T-cell (primary cell): ENCODE data around the gene FNBP1L. TPM values are rescaled to one million over a fixed set of nuclear protein-coding genes. Genes with fewer than 3 reads are reported as not detected.
"Not testable (repeated sequence)": the region's sequence is repeated elsewhere in the genome, so short reads cannot be mapped to it uniquely, and the experiment has no call there.

Experiments
- ATAC-seq, 4 experiments: fragments of 200-7000 bp in 3 of 4; fragments of 150-1000 bp in 1 of 4; cut with Tn5 transposase; replicated peaks in 1 of 4; 1 replicate in 3 of 4; 2 replicates in 1 of 4; pipeline ENCODE4 v1.10.0; 2021; ENCODE audit warnings: moderate library complexity in 3 of 4, mild to moderate bottlenecking in 2 of 4, moderate number of reproducible peaks in 1 of 4
- CTCF ChIA-PET, 2 donors: fragments of 300-600 bp; sonication (Branson Sonifier 250); formaldehyde crosslinking; loops; one replicate each; lab custom pipeline; 2022; ENCODE audit warnings: antibody characterized with exemption in 2 of 2; lab: Charles Lee
- POLR2A ChIA-PET, 2 donors: fragments of 300-600 bp; sonication (Branson Sonifier 250); formaldehyde crosslinking; loops; one replicate each; lab custom pipeline; 2022; ENCODE audit warnings: antibody characterized with exemption in 2 of 2; lab: Charles Lee
- DNase-seq, 35 experiments: peaks; one replicate each; pipeline versions ENCODE4 v3.0.0 to v3.0.0-alpha.2; 2013 to 2023
- H3K27ac ChIP-seq: one replicate; pipeline ENCODE4 v1.5.1; 2013; ENCODE audit warnings: low read length
- H3K27me3 ChIP-seq, 2 experiments: replicated peaks in 1 of 2; 1 replicate in 1 of 2; 2 replicates in 1 of 2; pipeline versions ENCODE4 v1.6.1 to v1.7.0; 2013; ENCODE audit warnings: low read length in 1 of 2, mixed read lengths in 1 of 2; ENCODE audit not compliant: control insufficient read depth in 2 of 2, insufficient read depth in 2 of 2; ENCODE audit errors: extremely low read depth in 1 of 2
- H3K36me3 ChIP-seq, 2 donors: 1 replicate in 1 of 2; 2 replicates in 1 of 2; pipeline versions ENCODE4 v1.6.1 to v1.7.0; 2013; ENCODE audit warnings: low read length in 1 of 2; ENCODE audit not compliant: control insufficient read depth in 2 of 2, insufficient read depth in 1 of 2; ENCODE audit errors: extremely low read depth in 1 of 2
- H3K4me1 ChIP-seq, 2 experiments: 1 replicate in 1 of 2; 2 replicates in 1 of 2; pipeline versions ENCODE4 v1.6.1 to v1.7.0; 2013; ENCODE audit warnings: low read length in 2 of 2, mixed read lengths in 1 of 2; ENCODE audit not compliant: insufficient read depth in 2 of 2, control insufficient read depth in 1 of 2; ENCODE audit errors: extremely low read depth in 1 of 2
- H3K4me3 ChIP-seq, 2 donors: 1 replicate in 1 of 2; 2 replicates in 1 of 2; pipeline versions ENCODE4 v1.5.1 to v1.7.0; 2013; ENCODE audit warnings: mild to moderate bottlenecking in 2 of 2, low read length in 1 of 2, moderate library complexity in 1 of 2; ENCODE audit not compliant: control insufficient read depth in 1 of 2; ENCODE audit errors: extremely low read depth in 1 of 2
- H3K9me3 ChIP-seq: 2 replicates; pipeline ENCODE4 v1.7.0; 2013
- H3K27ac Mint-ChIP-seq, 2 donors: one replicate each; pipeline ENCODE4 v1.8.0; 2020 to 2021; ENCODE audit warnings: mild to moderate bottlenecking in 2 of 2, mixed read lengths in 2 of 2
- H3K27me3 Mint-ChIP-seq, 2 donors: one replicate each; pipeline ENCODE4 v1.8.0; 2021 to 2022; ENCODE audit warnings: mixed read lengths in 2 of 2
- H3K36me3 Mint-ChIP-seq: one replicate; pipeline ENCODE4 v1.8.0; 2021; ENCODE audit warnings: mixed read lengths
- H3K4me1 Mint-ChIP-seq, 3 donors: one replicate each; pipeline ENCODE4 v1.8.0; 2020 to 2022; ENCODE audit warnings: mixed read lengths in 3 of 3, mild to moderate bottlenecking in 1 of 3
- H3K4me3 Mint-ChIP-seq, 3 donors: one replicate each; pipeline ENCODE4 v1.8.0; 2020 to 2022; ENCODE audit warnings: mild to moderate bottlenecking in 3 of 3, mixed read lengths in 3 of 3, moderate library complexity in 3 of 3
- H3K9me3 Mint-ChIP-seq, 3 donors: one replicate each; pipeline ENCODE4 v1.8.0; 2020 to 2022; ENCODE audit warnings: mixed read lengths in 3 of 3
- WGBS: methylation state at CpG from one replicate; pipeline ENCODE4 v1.1.5; 2013; ENCODE audit warnings: missing lambda C conversion rate; ENCODE audit not compliant: insufficient coverage; 5-methylcytosine and 5-hydroxymethylcytosine counted together
- total RNA-seq, 35 experiments: library from RNA in 6 of 35; stranded (reverse) in 6 of 35; fragments of 120-200 nt in 1 of 35; gene quantifications; one replicate each; pipeline versions ENCODE4 v1.2.1 to v1.2.4 and lab custom pipeline; 2013 to 2026

FNBP1L gene
- total RNA-seq, 5 donors from 2014 or later (not counting 1 experiment from before 2014, with no cell fraction given) = 1.2 to 3.2 (median 1.6) TPM

DNA sequence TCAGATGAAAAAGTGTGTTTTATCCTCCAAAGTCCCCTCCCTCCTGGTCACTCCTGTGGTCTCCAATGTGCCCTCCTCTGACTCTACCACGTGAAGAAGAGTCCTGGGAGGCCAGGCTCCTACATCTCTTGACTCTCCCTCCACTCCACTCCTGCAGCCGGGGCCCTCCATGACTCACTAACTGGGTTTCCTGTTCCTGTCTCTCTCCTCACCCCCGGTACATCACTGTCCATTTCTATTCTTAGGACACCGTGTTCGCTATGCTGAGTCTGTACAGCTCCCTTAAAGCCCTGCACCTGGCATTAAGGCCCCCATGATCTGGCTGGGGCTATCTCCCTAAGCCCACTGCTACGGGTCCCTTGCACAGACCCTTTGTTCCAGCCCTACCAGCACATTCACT is 140.3 kb downstream of the FNBP1L start:
- CTCF ChIA-PET = interaction anchor here in 1 of 2 donors (0.6 kb wide), 1 partner anchor 257 kb away, joined by 5 read pairs; no protein-coding TSS in a partner anchor
- H3K4me1 Mint-ChIP-seq = peaks cover 13 to 19% (median 16%) of the 10 kb centered on the region in 3 donors

GRCh38 chr1:93588955-93589354 is 141.0 kb downstream of the FNBP1L start:
- DNase-seq = no peak
- Mint-ChIP-seq H3K9me3 (no peaks in the 10 kb centered on the region), H3K27me3 (peaks cover 0 to 3% of the 10 kb centered on the region in 2 donors), H3K4me3 (no peak overlapping the region), H3K27ac (no peak overlapping the region), H3K4me1 (peaks cover 13 to 19% (median 16%) of the 10 kb centered on the region in 3 donors), H3K36me3 (no peaks in the 10 kb centered on the region)
- no peaks in the 10 kb centered on the region for H3K9me3 ChIP-seq
- H3K4me1 ChIP-seq = peaks cover 2 to 11% of the 10 kb centered on the region in 2 experiments
- CTCF ChIA-PET = no interaction called here
- no peak overlapping the region for H3K4me3 ChIP-seq
- H3K36me3 ChIP-seq = no peaks in the 10 kb centered on the region
- POLR2A ChIA-PET = no interaction called here
- no peak overlapping the region for H3K27ac ChIP-seq
- WGBS = 91% methylated on average over 15 of the region's 20 CpGs
- peaks cover 0 to 7% of the 10 kb centered on the region in 2 experiments for H3K27me3 ChIP-seq
- no peak for ATAC-seq

More for the DNA sequence above, 140.3 kb downstream of the FNBP1L start:
- Histone ChIP-seq H3K27ac (no peak overlapping the region), H3K36me3 (no peaks in the 10 kb centered on the region), H3K9me3 (no peaks in the 10 kb centered on the region), H3K27me3 (peaks cover 0 to 7% of the 10 kb centered on the region in 2 experiments), H3K4me3 (no peak overlapping the region), H3K4me1 (peaks cover 2 to 11% of the 10 kb centered on the region in 2 experiments)
- WGBS = 49% methylated on average over 6 of the region's 6 CpGs
- Mint-ChIP-seq H3K36me3 (no peaks in the 10 kb centered on the region), H3K9me3 (no peaks in the 10 kb centered on the region), H3K4me3 (no peak overlapping the region), H3K27me3 (peaks cover 0 to 3% of the 10 kb centered on the region in 2 donors), H3K27ac (no peak overlapping the region)
- POLR2A ChIA-PET = interaction anchor here in 1 of 2 donors (0.7 kb wide), 1 partner anchor 1422 kb away, joined by 6 read pairs; no protein-coding TSS in a partner anchor
- ATAC-seq (no peak), DNase-seq (no peak)

DNA sequence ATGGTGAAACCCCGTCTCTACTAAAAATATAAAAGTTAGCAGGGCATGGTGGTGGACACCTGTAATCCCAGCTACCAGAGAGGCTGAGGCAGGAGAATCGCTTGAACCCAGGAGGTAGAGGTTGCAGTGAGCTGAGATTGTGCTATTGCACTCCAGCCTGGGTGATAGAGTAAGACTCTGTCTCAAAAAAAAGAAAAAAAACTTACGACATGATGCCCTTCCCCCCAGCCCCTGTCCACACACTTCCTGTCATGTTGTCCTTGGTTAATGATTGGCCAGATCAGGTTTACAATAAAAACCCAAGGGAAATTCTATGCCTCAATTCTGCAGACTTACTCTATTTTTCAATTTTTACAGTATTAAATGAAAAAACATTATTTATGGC is 143.4 kb downstream of the FNBP1L start:
- H3K27ac Mint-ChIP-seq, DNase-seq, H3K27me3 ChIP-seq, H3K36me3 Mint-ChIP-seq, H3K9me3 ChIP-seq, H3K9me3 Mint-ChIP-seq, POLR2A ChIA-PET, H3K27me3 Mint-ChIP-seq, H3K4me3 ChIP-seq, H3K27ac ChIP-seq, CTCF ChIA-PET, H3K4me3 Mint-ChIP-seq, H3K36me3 ChIP-seq, ATAC-seq: not testable (repeated sequence)
- WGBS = no CpG with 5 or more reads among the region's 3 CpGs
- peaks cover 2 to 11% of the 10 kb centered on the region in 2 experiments for H3K4me1 ChIP-seq
- H3K4me1 Mint-ChIP-seq = peaks cover 13 to 19% (median 16%) of the 10 kb centered on the region in 3 donors

GRCh38 chr1:93591676-93592550 is 144.0 kb downstream of the FNBP1L start:
- H3K27ac Mint-ChIP-seq = no peak overlapping the region
- peak in 3 of 4 experiments; percentile 19 to 44 (median 32) for ATAC-seq
- 64% methylated on average over 15 of the region's 17 CpGs for WGBS

DNA sequence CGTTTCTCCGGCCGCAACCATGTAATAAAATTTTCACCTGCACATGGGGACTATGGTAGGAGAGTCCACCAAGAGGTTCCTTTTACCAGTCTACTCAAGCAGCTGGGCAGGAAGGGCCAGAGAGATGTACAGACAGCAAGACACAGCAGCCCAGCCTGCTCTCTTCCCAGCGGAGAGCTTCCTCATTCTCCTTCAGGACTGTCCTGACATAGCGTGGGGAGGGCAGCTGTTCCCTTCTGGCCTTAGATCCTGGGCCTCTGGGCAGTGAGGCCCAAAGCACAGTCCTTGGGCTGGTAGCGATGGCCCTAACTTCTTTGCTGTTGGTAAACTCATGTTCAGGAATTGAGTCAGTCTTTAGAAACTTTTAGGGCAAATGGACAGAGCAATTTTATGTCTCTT is 144.6 kb downstream of the FNBP1L start:
- Mint-ChIP-seq H3K27me3 (peaks cover 0 to 3% of the 10 kb centered on the region in 2 donors), H3K9me3 (no peaks in the 10 kb centered on the region), H3K36me3 (no peaks in the 10 kb centered on the region), H3K4me3 (no peak overlapping the region), H3K4me1 (peaks cover 13 to 19% (median 16%) of the 10 kb centered on the region in 3 donors), H3K27ac (no peak overlapping the region)
- POLR2A ChIA-PET = interaction anchor here in 1 of 2 donors (0.5 kb wide), 1 partner anchor 1973 kb away, joined by 4 read pairs; no protein-coding TSS in a partner anchor
- CTCF ChIA-PET = no interaction called here
- H3K27ac ChIP-seq = no peak overlapping the region
- H3K9me3 ChIP-seq = no peaks in the 10 kb centered on the region
- H3K4me3 ChIP-seq = no peak overlapping the region
- ATAC-seq (no peak), DNase-seq (no peak)
- WGBS = 100% methylated on average over 2 of the region's 6 CpGs
- peaks cover 0 to 7% of the 10 kb centered on the region in 2 experiments for H3K27me3 ChIP-seq
- H3K36me3 ChIP-seq = no peaks in the 10 kb centered on the region
- H3K4me1 ChIP-seq = peaks cover 2 to 11% of the 10 kb centered on the region in 2 experiments

More at GRCh38 chr1:93591676-93592550, 144.0 kb downstream of the FNBP1L start:
- ChIA-PET POLR2A (no interaction called here), CTCF (no interaction called here)
- Histone ChIP-seq H3K36me3 (no peaks in the 10 kb centered on the region), H3K4me1 (peaks cover 2 to 11% of the 10 kb centered on the region in 2 experiments), H3K27me3 (peaks cover 0 to 7% of the 10 kb centered on the region in 2 experiments), H3K27ac (no peak overlapping the region), H3K4me3 (no peak overlapping the region), H3K9me3 (no peaks in the 10 kb centered on the region)
- Mint-ChIP-seq H3K27me3 (peaks cover 0 to 3% of the 10 kb centered on the region in 2 donors), H3K36me3 (no peaks in the 10 kb centered on the region), H3K4me3 (peak overlapping the region in 1 of 3 donors; percentile 43), H3K4me1 (peaks cover 13 to 19% (median 16%) of the 10 kb centered on the region in 3 donors), H3K9me3 (no peaks in the 10 kb centered on the region)
- peak in 16 of 35 experiments; percentile 4 to 29 (median 14) for DNase-seq

DNA sequence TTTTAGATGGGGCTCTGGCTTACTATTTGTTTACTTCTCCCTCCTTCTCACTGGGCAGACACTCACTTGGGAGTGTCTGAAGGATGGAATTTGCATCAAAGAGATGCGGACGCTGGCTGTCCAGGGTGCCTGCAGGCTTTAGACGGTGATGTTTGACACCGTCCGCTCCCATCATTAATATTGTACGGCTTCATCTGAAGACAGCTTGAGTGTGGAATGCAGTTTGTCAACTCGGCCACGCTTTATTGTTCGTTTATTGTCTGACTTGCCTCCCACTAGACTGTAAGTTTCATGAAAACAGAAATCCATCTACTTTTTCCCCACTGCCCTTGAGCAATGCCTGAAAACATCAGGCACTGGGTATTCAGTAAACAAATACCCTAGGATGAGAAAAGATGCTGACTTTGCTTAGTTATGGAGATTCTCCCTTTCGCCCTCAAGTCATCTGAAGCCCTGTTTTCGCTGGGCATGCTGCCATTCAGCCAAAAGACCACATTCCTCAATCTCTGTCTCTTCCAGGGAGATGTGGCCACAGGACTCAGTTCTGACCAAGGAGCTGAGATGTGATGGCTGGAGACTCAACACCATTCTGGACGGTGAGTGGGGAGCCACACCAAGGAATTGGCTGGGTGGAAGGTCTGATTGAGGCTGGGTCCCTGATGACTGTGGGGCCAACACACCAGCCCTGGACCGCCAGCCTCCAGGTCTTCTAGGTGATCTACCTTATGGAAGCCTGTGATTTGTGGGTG is 146.1 kb downstream of the FNBP1L start:
- Mint-ChIP-seq H3K9me3 (no peaks in the 10 kb centered on the region), H3K4me3 (no peak overlapping the region), H3K36me3 (no peaks in the 10 kb centered on the region), H3K4me1 (peaks cover 13 to 19% (median 16%) of the 10 kb centered on the region in 3 donors), H3K27me3 (peaks cover 0 to 3% of the 10 kb centered on the region in 2 donors), H3K27ac (no peak overlapping the region)
- H3K27me3 ChIP-seq = peaks cover 0 to 4% of the 10 kb centered on the region in 2 experiments
- H3K9me3 ChIP-seq = no peaks in the 10 kb centered on the region
- DNase-seq (no peak), ATAC-seq (no peak)
- no peaks in the 10 kb centered on the region for H3K36me3 ChIP-seq
- H3K27ac ChIP-seq = no peak overlapping the region
- H3K4me1 ChIP-seq = peaks cover 2 to 11% of the 10 kb centered on the region in 2 experiments
- POLR2A ChIA-PET = no interaction called here
- CTCF ChIA-PET = no interaction called here
- 88% methylated on average over 9 of the region's 13 CpGs for WGBS
- H3K4me3 ChIP-seq = no peak overlapping the region
